GM21423 (cell line): ENCODE data around the gene GALNT8.
"Not testable (repeated sequence)": the region's sequence is repeated elsewhere in the genome, so short reads cannot be mapped to it uniquely, and the experiment has no call there.

Experiments
- ATAC-seq: cut with Tn5 transposase; IDR thresholded peaks from one replicate; pipeline ENCODE4 v1.9.1; 2021; ENCODE audit warnings: mild to moderate bottlenecking, moderate library complexity; ENCODE audit not compliant: unreplicated experiment

GALNT8 gene

DNA sequence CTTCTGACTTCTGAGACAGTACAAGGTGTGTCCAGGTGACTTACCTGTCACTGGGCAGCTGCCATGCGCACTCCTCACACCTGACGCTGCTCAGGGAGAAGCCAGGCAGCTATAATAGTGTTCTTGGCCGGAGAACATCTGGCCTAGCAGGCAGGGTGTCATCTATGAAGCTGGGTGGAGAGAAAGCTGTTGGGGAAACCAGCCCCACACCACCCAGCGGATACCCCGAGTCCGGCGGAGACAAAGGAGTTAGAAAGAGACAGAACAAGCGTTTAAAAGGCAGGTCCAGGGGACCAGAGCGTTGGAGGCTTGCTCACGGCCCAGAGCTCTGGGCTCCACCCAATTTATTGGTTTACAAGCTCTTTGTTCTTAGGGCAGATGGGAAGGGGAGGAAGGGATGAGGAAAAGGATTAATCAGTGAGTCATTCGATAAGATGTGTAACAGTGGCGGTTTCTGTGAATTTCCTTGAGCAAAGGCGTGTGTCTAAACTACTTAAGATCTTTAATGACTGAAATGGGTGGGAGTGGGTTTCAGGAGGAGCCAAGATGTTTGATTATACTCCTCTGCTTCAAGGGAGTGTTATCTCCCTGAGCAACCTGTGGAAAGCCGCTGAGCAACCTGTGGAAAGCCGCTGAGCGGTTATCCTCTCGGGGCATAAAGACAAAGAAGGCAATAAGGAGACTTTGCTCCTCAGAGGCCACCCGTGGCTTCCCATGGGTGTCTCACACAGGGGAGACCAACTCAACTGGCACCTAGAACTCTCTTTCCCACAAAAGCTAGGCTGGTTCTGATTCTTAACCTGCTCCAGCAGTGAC lies at the start of gene GALNT8:
TSS of gene GALNT8 (plus strand) at position 580 of the 816 bp plus-strand sequence. CDS start 278 bp downstream, outside the sequence.
- no peak for ATAC-seq

- ATAC-seq: no peak
Observed at GRCh38 chr12:4679711-4680110, 40.5 kb upstream of the GALNT8 start.

DNA sequence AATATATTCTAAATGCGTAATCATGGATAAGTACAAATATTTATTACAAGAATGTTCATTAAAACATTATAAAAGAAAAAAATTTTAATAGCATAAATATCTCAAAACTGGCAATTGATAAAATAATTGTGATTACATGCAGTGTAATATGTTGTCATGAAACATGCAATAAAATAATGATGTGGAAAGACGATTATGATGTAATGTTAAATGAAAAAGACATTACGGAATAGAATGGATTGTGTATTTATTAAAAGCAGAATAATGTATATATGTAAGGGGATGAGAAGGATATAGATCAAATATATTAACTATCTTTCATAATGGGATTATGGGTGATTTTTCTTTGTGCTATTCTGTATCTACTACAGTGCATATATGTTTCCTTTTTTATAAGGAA lies 38.5 kb upstream of the GALNT8 start:
- no peak for ATAC-seq

GRCh38 chr12:4685317-4685716 lies 34.9 kb upstream of the GALNT8 start:
- ATAC-seq: no peak

- ATAC-seq: no peak
Observed at GRCh38 chr12:4690760-4691159, 29.4 kb upstream of the GALNT8 start.

DNA sequence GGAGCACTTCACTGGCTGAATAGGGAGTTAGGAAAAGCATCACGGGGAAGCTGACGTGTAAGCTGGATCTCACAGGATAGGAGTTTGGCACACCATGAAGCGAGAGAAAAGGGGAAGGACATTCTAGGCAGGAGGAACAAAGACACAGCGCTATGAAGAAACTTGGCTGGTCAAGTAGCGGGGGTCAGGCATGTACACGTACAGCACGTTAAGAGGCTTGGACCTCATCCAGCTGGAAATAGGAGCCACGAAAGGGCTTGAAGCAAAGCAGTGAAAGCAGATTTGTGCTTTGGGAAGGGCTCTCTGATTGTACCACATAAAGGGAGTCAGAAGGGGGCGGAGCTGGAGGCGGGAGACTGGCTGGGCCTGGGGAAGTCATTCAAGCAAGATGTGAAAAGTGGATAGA lies 19.6 kb upstream of the GALNT8 start:
- no peak for ATAC-seq

- ATAC-seq: no peak
Observed at GRCh38 chr12:4701395-4702190, 18.6 kb upstream of the GALNT8 start.

- ATAC-seq: no peak
Observed at GRCh38 chr12:4703676-4704075, 16.5 kb upstream of the GALNT8 start.

- no peak for ATAC-seq
Observed at GRCh38 chr12:4705824-4706223, 14.4 kb upstream of the GALNT8 start.

DNA sequence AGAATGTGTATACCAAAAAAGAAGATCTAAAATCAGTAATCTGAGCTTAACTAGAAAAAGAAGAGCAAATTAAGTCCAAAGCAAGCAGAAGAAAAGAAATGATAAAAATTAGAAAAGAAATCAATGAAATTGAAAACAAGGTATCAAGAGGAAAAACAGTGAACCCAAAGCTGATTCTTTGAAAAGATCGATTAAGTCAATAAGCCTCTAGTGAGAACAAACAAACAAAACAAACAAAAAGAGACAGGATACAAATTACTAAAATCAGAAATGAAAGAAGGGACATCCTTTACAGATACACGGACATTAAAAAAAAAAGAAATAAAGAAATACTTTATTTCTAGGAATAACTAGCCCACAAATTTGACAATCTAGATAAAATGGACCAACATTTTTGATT lies 12.9 kb upstream of the GALNT8 start:
- no peak for ATAC-seq

DNA sequence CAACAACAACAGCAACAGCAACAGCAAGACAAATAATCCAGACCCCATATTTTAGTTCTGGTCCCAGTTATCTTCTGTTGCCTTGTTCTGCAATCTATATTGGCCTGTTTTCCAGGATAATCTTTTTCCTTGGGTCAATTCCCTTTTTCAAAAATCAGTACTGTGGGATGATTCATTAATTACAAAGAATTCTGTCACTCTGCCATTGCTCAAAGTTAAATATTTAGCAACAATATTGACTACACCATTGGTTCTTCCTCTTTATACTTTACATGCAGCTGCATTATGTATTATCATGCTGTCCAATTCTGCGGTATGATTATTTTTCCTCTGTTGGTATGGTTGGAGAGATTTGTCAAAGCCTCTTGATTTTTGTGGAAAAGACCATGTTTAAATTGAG lies 10.1 kb upstream of the GALNT8 start:
- ATAC-seq: no peak

GRCh38 chr12:4714879-4715278 lies 5.3 kb upstream of the GALNT8 start:
- ATAC-seq: no peak

DNA sequence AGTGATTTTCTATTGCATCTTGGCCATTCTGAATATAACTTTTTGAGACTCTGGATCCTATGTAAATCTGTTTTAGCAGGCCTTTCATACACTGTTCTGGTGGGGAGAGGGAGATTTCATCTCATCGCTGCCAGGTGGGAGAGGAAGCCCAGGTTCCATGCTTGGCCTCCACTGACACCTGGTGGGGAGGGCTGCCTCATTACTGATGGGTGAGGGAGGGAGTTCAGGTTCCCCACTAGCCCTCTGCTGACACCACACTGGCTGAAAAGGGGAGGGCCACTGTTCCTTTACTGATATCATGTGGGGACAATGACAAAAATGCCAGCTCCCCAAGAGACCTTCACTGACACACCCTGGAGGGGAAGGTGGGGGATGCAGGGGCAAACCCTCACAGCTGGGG lies 2.4 kb upstream of the GALNT8 start:
- no peak for ATAC-seq

- ATAC-seq: no peak
Observed at GRCh38 chr12:4720637-4720995, 416 bp downstream of the GALNT8 start.

- ATAC-seq: not testable (repeated sequence)
Observed at GRCh38 chr12:4721587-4721986, 1.4 kb downstream of the GALNT8 start.

DNA sequence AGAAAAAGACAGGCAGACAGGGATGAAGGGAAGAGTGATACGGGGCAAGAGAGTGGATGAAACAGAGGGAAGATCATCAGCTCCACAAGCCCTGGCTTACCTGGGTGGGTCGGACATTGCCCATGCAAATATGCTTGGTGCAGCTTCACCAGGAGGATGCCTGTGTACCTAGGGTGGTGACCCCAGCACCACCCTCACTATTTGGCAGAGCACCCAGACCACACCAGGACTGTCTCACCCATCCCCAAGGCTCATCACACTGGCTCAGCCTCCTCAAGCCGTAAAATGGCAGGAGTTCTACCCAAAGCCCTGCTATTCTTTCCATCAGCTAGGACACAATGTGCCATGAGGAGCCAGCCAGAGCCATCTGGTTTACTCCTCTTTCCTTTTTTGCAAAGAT lies 3.0 kb downstream of the GALNT8 start:
- no peak for ATAC-seq

DNA sequence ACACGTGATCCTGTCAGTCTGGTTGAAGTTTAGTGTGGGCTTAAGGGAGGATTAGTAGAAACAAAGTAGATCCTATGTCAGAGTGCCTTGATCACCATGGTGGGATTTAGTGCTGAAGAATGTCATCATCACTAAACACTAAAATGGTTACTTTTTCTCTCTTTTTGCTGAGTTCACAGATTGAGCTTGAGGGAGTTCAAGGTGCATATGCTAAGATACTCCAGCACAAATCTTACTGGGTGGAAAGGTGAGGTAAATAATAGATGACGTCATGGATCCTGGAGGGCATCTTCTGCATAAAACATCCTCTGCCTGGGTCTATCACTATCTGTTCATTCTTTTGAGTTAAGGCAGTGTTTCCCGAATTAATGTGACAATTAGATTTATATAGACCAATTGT lies 4.9 kb downstream of the GALNT8 start:
- ATAC-seq: no peak

DNA sequence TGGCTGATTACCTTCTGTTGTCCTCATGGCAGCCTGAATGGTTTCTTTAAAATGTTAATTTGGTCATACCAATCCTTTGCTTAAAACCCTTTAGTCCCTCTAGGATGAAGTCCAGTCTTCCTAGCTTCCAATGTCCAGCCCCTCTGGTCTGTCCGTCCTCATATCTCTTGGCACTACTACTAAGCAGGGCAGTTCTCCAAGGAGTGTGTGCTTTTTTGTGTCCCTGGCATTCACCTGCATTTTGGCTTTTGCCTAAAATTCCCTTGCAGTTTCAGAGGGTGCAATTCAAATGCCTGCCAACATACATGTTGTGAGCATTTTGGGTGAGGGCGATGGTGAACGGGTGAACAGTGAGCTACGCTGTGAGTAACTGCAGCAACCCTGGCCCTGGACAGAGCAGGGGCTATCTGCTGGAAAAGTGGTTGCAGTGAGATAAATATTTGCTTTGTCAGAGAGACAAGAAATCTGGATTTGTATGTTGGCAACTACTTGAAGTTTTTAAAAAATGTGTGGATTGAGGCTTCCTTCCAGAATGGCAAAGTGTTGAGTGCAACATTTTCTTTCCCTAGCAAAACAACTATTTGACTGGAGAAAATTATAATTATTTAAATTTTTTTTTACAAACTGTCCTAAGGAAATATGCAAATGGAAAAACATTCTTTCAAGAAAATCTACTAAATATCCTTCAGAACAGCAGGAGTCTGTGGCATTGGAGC lies 14.6 kb downstream of the GALNT8 start:
- ATAC-seq: no peak

DNA sequence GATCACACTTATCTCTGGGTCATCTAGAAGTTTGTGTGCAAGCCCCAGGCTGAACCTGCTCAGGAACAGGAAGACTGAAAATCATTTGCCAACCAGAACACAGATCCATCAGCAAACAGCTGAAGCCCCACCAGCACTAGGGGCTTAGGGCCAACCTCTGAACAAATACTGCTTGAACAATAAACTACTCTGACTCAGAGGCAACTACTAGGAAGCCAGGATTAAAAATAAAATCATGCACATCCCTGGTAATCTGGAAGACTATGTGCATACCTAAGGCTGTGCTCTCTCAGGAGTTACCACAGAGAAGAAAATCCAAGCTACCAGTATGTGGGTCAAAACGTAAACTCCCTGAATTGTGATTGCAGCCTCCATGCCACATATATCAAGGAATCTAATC lies 15.9 kb downstream of the GALNT8 start:
- no peak for ATAC-seq

- no peak for ATAC-seq
Observed at GRCh38 chr12:4738541-4738940, 18.3 kb downstream of the GALNT8 start.

- no peak for ATAC-seq
Observed at GRCh38 chr12:4742416-4742970, 22.3 kb downstream of the GALNT8 start.
